Activated T-cell treated with anti-CD3 and anti-CD28 coated beads, Interleukin-2, amount 50 U/mL, for 4 hours (primary cell): ENCODE results near the gene RSPO4. TPM values are rescaled to one million over a fixed set of nuclear protein-coding genes. Genes with fewer than 3 reads are reported as not detected.
"Not testable (repeated sequence)": the region's sequence is repeated elsewhere in the genome, so short reads cannot be mapped to it uniquely, and the experiment has no call there.

Experiments
- ATAC-seq, 2 donors: fragments of 200-7000 bp; cut with Tn5 transposase; one replicate each; pipeline ENCODE4 v1.10.0; 2021
- DNase-seq: peaks from one replicate; pipeline ENCODE4 v3.0.0-alpha.2; 2020
- H3K27me3 Mint-ChIP-seq: one replicate; pipeline ENCODE4 v1.8.0; 2021; ENCODE audit warnings: low read depth, mixed read lengths
- H3K36me3 Mint-ChIP-seq: one replicate; pipeline ENCODE4 v1.8.0; 2022; ENCODE audit warnings: mixed read lengths; ENCODE audit not compliant: insufficient read depth
- H3K4me1 Mint-ChIP-seq: one replicate; pipeline ENCODE4 v1.8.0; 2021; ENCODE audit warnings: low read depth, mixed read lengths
- H3K4me3 Mint-ChIP-seq: one replicate; pipeline ENCODE4 v1.8.0; 2021; ENCODE audit warnings: mild to moderate bottlenecking, moderate library complexity, mixed read lengths
- H3K9me3 Mint-ChIP-seq: one replicate; pipeline ENCODE4 v1.8.0; 2021; ENCODE audit warnings: mixed read lengths
- total RNA-seq, 3 donors: library from RNA; stranded (reverse); gene quantifications; one replicate each; pipeline ENCODE4 v1.2.1, GENCODE V29; 2021

The RSPO4 gene
- total RNA-seq, 3 donors from 2014 or later: not detected

DNA sequence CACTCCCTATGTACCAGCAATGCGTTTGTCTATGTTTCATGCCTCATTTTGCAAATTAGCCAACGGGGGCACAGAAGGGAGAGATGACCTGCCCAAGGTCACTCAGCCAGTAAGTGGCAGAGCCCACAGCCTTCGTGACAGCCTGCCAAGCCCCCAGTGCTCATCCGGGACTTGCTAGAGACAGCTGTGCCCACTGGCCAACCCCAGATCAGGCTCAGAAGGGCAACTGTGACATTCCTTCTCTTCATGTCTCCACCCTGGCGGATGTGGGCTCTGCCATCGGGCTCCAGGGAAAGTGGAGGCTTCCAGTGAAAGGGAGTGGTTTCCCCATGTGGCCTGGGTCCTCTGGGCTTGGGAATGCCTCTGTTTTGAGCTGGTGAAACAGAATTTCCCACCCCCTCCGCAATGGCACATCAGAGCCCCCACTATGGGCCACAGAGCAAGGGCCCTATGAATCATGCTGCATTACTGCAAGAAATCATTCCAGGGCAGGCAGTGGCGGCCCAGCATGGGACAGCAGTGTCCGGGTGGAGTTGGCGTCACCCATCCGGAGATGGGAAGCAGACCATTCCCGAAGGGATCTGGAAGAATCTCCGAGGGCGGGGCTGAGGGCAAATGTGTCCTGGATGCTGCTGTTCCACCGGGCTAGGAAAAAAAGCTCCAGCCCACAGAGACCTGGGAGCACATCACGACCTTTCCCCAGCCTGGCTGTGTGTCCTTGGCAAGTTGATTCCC lies 9.1 kb downstream of the RSPO4 start:
- Mint-ChIP-seq H3K4me3 (no peak overlapping the region), H3K4me1 (no peaks in the 10 kb centered on the region), H3K27me3 (peaks cover 26% of the 10 kb centered on the region), H3K36me3 (no peaks in the 10 kb centered on the region), H3K9me3 (no peaks in the 10 kb centered on the region)
- DNase-seq (no peak), ATAC-seq (no peak)

- ATAC-seq (no peak), DNase-seq (no peak)
- H3K36me3 Mint-ChIP-seq: no peaks in the 10 kb centered on the region
- no peaks in the 10 kb centered on the region for H3K9me3 Mint-ChIP-seq
- H3K4me3 Mint-ChIP-seq: no peak overlapping the region
- peaks cover 29% of the 10 kb centered on the region for H3K27me3 Mint-ChIP-seq
- no peaks in the 10 kb centered on the region for H3K4me1 Mint-ChIP-seq
Measured at GRCh38 chr20:991850-992249, 10.3 kb downstream of the RSPO4 start.

DNA sequence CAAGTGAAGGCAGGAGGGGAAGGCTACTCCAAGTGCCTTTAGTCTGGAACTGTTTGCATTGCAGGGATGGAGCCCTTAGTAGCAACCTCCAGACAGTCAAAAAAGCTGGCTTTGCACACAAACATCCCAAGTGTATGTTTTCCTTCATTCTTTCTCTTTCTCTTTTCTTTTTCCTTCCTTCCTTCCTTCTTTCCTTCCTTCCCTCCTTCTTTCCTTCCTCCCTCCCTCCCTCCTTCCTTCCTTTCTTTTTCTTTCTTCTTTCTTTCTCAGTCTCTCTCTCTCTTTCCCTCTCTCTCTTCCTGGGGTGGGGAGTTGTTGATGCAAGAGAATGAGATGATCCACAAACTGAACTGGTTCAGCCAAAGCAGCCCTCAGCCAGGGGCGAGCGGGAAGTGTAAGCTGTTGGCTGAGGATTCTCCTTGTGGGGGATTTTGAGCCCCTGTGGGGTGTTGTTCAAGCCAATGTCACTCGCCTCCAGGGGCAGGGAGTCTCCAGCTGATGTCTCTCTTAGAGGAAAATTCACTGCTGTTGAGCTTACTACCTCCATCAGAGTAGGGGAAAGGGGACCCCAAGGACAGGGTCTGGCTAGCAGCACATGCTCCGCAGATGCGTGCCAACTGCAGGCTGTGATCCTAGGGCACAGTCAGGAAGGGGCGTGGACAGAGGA lies 11.7 kb downstream of the RSPO4 start:
- DNase-seq (no peak), ATAC-seq (no peak)
- Mint-ChIP-seq H3K27me3 (peaks cover 37% of the 10 kb centered on the region), H3K36me3 (no peaks in the 10 kb centered on the region), H3K4me3 (no peak overlapping the region), H3K4me1 (no peaks in the 10 kb centered on the region), H3K9me3 (no peaks in the 10 kb centered on the region)

GRCh38 chr20:988272-988671 lies 13.8 kb downstream of the RSPO4 start:
- Mint-ChIP-seq H3K27me3 (peaks cover 41% of the 10 kb centered on the region), H3K4me1 (no peaks in the 10 kb centered on the region), H3K9me3 (no peaks in the 10 kb centered on the region), H3K36me3 (no peaks in the 10 kb centered on the region), H3K4me3 (no peak overlapping the region)
- no peak for ATAC-seq
- no peak for DNase-seq

GRCh38 chr20:987677-988076 lies 14.4 kb downstream of the RSPO4 start:
- peaks cover 41% of the 10 kb centered on the region for H3K27me3 Mint-ChIP-seq
- H3K36me3 Mint-ChIP-seq: no peaks in the 10 kb centered on the region
- H3K9me3 Mint-ChIP-seq: no peaks in the 10 kb centered on the region
- no peaks in the 10 kb centered on the region for H3K4me1 Mint-ChIP-seq
- DNase-seq: no peak
- ATAC-seq: no peak
- no peak overlapping the region for H3K4me3 Mint-ChIP-seq

GRCh38 chr20:986733-987355 lies 15.3 kb downstream of the RSPO4 start:
- no peak for ATAC-seq
- DNase-seq: no peak
- Mint-ChIP-seq H3K9me3 (no peaks in the 10 kb centered on the region), H3K4me1 (no peaks in the 10 kb centered on the region), H3K4me3 (no peak overlapping the region), H3K27me3 (peaks cover 40% of the 10 kb centered on the region), H3K36me3 (no peaks in the 10 kb centered on the region)

DNA sequence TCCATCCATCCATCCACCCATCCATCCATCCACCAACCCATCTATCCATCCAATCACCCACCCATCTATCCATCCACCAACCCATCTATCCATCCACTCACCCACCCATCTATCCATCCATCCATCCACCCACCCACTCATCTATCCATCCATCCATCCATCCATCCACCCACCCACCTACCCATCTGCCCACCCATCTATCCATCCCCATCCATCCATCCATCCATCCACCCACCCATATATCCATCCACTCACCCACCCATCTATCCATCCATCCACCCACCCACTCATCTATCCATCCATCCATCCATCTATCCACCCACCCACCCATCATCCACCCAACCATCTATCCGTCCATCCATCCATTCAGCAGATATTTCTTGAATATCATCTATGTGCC lies 17.1 kb downstream of the RSPO4 start:
- not testable (repeated sequence) for H3K4me1 Mint-ChIP-seq, ATAC-seq, H3K9me3 Mint-ChIP-seq, H3K4me3 Mint-ChIP-seq, H3K36me3 Mint-ChIP-seq, DNase-seq
- peaks cover 36% of the 10 kb centered on the region for H3K27me3 Mint-ChIP-seq

DNA sequence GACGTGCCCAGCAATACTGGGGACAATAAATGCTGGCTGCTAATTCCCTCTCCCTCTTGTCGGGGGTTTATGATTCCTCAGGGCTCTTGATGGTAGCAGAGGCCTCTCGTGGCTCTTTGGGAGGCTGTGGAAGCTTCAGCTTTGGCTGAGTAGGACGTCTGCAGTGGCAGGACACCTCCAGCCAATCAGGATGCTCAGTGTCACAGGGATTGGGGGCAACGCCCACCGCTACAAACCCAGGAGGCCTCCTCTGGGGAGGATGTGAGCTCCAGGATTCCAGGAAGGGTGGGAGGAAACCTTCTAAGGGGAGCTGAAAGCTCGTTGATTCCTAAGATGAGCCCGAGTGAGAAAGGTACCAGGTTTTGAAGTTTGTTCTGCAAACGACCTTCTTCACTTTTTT lies 19.4 kb downstream of the RSPO4 start:
- no peak for DNase-seq
- no peak overlapping the region for H3K4me3 Mint-ChIP-seq
- no peaks in the 10 kb centered on the region for H3K4me1 Mint-ChIP-seq

GRCh38 chr20:977021-977420 lies 25.1 kb downstream of the RSPO4 start:
- Mint-ChIP-seq H3K9me3 (no peaks in the 10 kb centered on the region), H3K36me3 (no peaks in the 10 kb centered on the region), H3K4me1 (peaks cover 2% of the 10 kb centered on the region), H3K4me3 (no peak overlapping the region), H3K27me3 (peaks cover 15% of the 10 kb centered on the region)
- ATAC-seq (no peak), DNase-seq (no peak)

More for the DNA sequence above, 19.4 kb downstream of the RSPO4 start:
- Mint-ChIP-seq H3K27me3 (peaks cover 32% of the 10 kb centered on the region), H3K9me3 (no peaks in the 10 kb centered on the region), H3K36me3 (no peaks in the 10 kb centered on the region)
- no peak for ATAC-seq

DNA sequence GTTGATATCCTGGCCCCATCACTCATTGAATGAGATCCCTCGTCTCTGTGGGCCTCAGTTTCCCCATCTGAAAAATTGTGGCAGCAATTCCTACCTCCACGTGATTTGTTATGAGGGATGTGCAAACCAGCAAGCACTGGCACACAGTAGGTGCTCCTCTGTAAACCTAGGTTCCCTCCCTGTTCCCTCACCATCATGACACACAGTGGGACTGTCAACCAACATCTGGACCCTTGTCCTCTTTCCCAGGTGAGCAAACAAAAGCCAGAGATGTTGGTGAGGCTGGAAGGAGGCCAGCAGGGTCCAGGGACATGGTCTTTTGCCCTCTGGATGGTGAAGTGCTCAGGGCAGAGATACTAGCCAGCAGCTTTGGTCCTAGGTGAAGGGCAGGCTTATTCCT lies 26.1 kb downstream of the RSPO4 start:
- ATAC-seq (no peak), DNase-seq (no peak)
- H3K4me3 Mint-ChIP-seq: no peak overlapping the region
- H3K4me1 Mint-ChIP-seq: peaks cover 2% of the 10 kb centered on the region
- H3K27me3 Mint-ChIP-seq: peaks cover 12% of the 10 kb centered on the region
- no peaks in the 10 kb centered on the region for H3K9me3 Mint-ChIP-seq
- no peaks in the 10 kb centered on the region for H3K36me3 Mint-ChIP-seq

DNA sequence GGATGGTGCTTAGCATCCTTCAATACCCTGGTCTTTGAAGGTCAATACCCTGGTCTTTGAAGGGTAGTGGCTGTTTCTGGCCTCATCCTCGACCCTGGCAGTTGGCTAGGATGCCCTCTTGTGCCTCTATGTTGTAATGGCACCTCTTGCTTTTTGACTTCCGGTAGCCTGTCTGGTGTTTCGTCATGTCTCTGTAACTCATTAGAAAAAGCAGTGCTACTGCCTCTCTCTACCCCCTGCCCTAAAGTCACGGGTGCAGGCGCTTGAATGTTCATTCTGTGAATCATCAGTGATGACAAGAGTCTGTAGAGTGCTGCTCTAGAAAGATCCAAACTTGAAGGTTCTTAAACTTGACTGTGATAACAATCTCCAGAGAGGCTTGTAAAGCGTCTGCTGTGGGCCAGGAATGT lies 28.3 kb downstream of the RSPO4 start:
- ATAC-seq: peak; percentile 67 to 72
- Mint-ChIP-seq H3K4me1 (peaks cover 2% of the 10 kb centered on the region), H3K36me3 (no peaks in the 10 kb centered on the region), H3K9me3 (no peaks in the 10 kb centered on the region), H3K27me3 (peaks cover 3% of the 10 kb centered on the region), H3K4me3 (no peak overlapping the region)
- DNase-seq: no peak

- DNase-seq (no peak), ATAC-seq (no peak)
- H3K36me3 Mint-ChIP-seq: no peaks in the 10 kb centered on the region
- H3K4me1 Mint-ChIP-seq: peaks cover 2% of the 10 kb centered on the region
- no peak overlapping the region for H3K4me3 Mint-ChIP-seq
- peaks cover 5% of the 10 kb centered on the region for H3K27me3 Mint-ChIP-seq
- H3K9me3 Mint-ChIP-seq: no peaks in the 10 kb centered on the region
Measured at GRCh38 chr20:972256-972655, 29.9 kb downstream of the RSPO4 start.

DNA sequence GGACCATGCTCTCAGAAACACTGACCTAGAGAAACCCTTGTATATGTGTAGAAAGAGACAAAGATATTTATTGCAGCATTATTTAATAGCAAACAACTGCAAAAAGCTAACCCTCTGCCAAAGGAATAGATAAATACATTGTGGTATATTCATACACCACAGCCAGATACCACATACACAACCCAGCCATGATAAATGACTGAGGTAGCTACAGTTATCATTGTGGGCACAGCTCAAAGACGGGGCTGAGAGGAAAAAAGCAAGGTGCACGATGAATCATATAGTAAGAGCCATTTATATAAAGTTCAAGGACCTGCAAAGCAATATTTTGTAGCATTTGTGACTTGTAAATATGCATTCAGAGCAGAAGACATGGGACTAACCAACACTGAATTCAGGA lies 30.8 kb downstream of the RSPO4 start:
- no peaks in the 10 kb centered on the region for H3K36me3 Mint-ChIP-seq
- no peaks in the 10 kb centered on the region for H3K9me3 Mint-ChIP-seq

DNA sequence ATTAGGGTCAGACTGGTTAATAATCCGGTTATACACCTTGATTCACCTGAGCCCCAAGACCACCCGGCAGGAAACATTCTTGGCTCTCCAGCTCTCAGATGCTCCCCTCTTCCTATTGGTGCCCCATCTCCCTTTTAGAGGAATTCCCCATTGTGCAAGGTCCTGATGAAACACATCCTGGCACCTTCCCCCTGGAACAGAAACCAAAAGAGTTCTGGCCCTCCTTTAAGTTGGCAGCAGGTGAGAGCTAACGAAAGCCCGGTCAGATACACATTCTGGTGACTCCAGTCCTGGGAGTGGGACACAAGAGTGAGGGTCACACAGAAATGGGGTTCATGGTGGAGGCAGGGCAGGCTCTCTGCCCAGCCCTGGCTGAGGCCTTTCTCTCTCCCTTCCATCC lies 32.2 kb downstream of the RSPO4 start:
- peaks cover 9% of the 10 kb centered on the region for H3K27me3 Mint-ChIP-seq
- ATAC-seq: no peak

More for the DNA sequence above, 30.8 kb downstream of the RSPO4 start:
- DNase-seq (no peak), ATAC-seq (no peak)
- Mint-ChIP-seq H3K27me3 (peaks cover 5% of the 10 kb centered on the region), H3K4me3 (no peak overlapping the region), H3K4me1 (peaks cover 2% of the 10 kb centered on the region)

More for the DNA sequence above, 32.2 kb downstream of the RSPO4 start:
- no peak for DNase-seq
- Mint-ChIP-seq H3K36me3 (no peaks in the 10 kb centered on the region), H3K4me1 (peaks cover 2% of the 10 kb centered on the region), H3K9me3 (no peaks in the 10 kb centered on the region), H3K4me3 (no peak overlapping the region)
